SK-N-SH (cell line): ENCODE results near the gene RHOA. TPM values are rescaled to one million over a fixed set of nuclear protein-coding genes. Genes with fewer than 3 reads are reported as not detected.

Source experiments
- CTCF ChIA-PET: fragments of 300-600, 350-600 bp; formaldehyde crosslinking; extraction: SDS; loops from one replicate; lab custom pipeline; 2021; lab: Yijun Ruan, JAX
- POLR2A ChIA-PET: fragments of 350-600 bp; sonication (Branson Sonifier 250); formaldehyde crosslinking; extraction: SDS; loops from one replicate; lab custom pipeline; 2020; ENCODE audit warnings: antibody characterized with exemption, inconsistent platforms; lab: Yijun Ruan, JAX
- DNase-seq: peaks from one replicate; pipeline ENCODE4 v3.0.0; 2012
- H2AFZ ChIP-seq: fragments of 200-600 bp; sonication (generic); 2 replicates; pipeline ENCODE4 v1.8.1; 2016; ENCODE audit warnings: antibody characterized with exemption, mild to moderate bottlenecking, low read depth
- H3F3A ChIP-seq: fragments of 200-600 bp; sonication (generic); replicated peaks from 2 replicates; pipeline ENCODE3; 2016; ENCODE audit warnings: antibody characterized with exemption, mild to moderate bottlenecking; ENCODE audit not compliant: insufficient read depth
- H3K27ac ChIP-seq, 2 experiments: fragments of 200-500 bp in 1 of 2; fragments of 200-600 bp in 1 of 2; sonication (Bioruptor generic) in 1 of 2; sonication (generic), shearing (Covaris generic) in 1 of 2; 2 replicates each; pipeline versions ENCODE4 v1.5.1 to v1.6.1; 2014 to 2016; ENCODE audit warnings: low read depth in 2 of 2, inconsistent platforms in 1 of 2, low read length in 1 of 2, mild to moderate bottlenecking in 1 of 2, mixed read lengths in 1 of 2
- H3K27me3 ChIP-seq: fragments of 200-600 bp; sonication (generic), shearing (Covaris generic); 2 replicates; pipeline ENCODE4 v1.6.1; 2016; ENCODE audit warnings: mixed run types; ENCODE audit not compliant: insufficient read depth
- H3K36me3 ChIP-seq, 2 experiments: fragments of 200-500 bp in 1 of 2; fragments of 200-600 bp in 1 of 2; sonication (Bioruptor generic) in 1 of 2; sonication (generic) in 1 of 2; replicated peaks in 1 of 2; 2 replicates each; pipeline versions ENCODE3 to v1.5.1; 2014 to 2016; ENCODE audit warnings: low read length in 1 of 2, mild to moderate bottlenecking in 1 of 2; ENCODE audit not compliant: insufficient read depth in 2 of 2, control insufficient read depth in 1 of 2
- H3K4me1 ChIP-seq, 2 experiments: fragments of 200-500 bp in 1 of 2; fragments of 200-600 bp in 1 of 2; sonication (Bioruptor generic) in 1 of 2; sonication (generic), shearing (Covaris generic) in 1 of 2; 2 replicates each; pipeline versions ENCODE4 v1.5.1 to v1.6.1; 2014 to 2016; ENCODE audit warnings: low read depth in 1 of 2, low read length in 1 of 2, mixed run types in 1 of 2; ENCODE audit not compliant: insufficient read depth in 2 of 2, control insufficient read depth in 1 of 2
- H3K4me2 ChIP-seq: fragments of 200-600 bp; sonication (generic), shearing (Covaris generic); 2 replicates; pipeline ENCODE4 v1.6.1; 2017; ENCODE audit warnings: mixed run types
- H3K4me3 ChIP-seq, 2 experiments: fragments of 200-500 bp in 1 of 2; fragments of 200-600 bp in 1 of 2; sonication (Bioruptor generic) in 1 of 2; sonication (generic), shearing (Covaris generic) in 1 of 2; 2 replicates each; pipeline versions ENCODE4 v1.5.1 to v1.8.1; 2014 to 2016; ENCODE audit warnings: low read depth in 2 of 2, inconsistent platforms in 1 of 2, low read length in 1 of 2, mild to moderate bottlenecking in 1 of 2, mixed read lengths in 1 of 2, moderate library complexity in 1 of 2
- H3K79me2 ChIP-seq: fragments of 200-600 bp; sonication (generic); 2 replicates; pipeline ENCODE4 v1.8.1; 2017; ENCODE audit warnings: mild to moderate bottlenecking; ENCODE audit not compliant: insufficient read depth
- H3K9ac ChIP-seq: fragments of 200-600 bp; sonication (generic); 2 replicates; pipeline ENCODE4 v1.6.1; 2017; ENCODE audit warnings: mixed run types
- H3K9me2 ChIP-seq: fragments of 200-600 bp; sonication (generic); 2 replicates; pipeline ENCODE4 v1.6.1; 2017; ENCODE audit warnings: mixed run types
- H3K9me3 ChIP-seq: fragments of 200-600 bp; sonication (generic); 2 replicates; pipeline ENCODE4 v1.6.1; 2017; ENCODE audit warnings: mixed run types, mild to moderate bottlenecking, moderate library complexity
- H4K20me1 ChIP-seq: fragments of 200-600 bp; sonication (generic); 2 replicates; pipeline ENCODE4 v1.6.1; 2017; ENCODE audit warnings: mild to moderate bottlenecking, mixed run types; ENCODE audit not compliant: insufficient read depth
- CTCF ChIP-seq: fragments of 200-600 bp; sonication (generic); IDR thresholded peaks from 2 replicates; pipeline ENCODE4 v1.6.1; 2017; ENCODE audit warnings: antibody characterized with exemption, mild to moderate bottlenecking, moderate library complexity
- FOSL2 ChIP-seq: IDR thresholded peaks from 2 replicates; pipeline ENCODE4 v1.4.0; 2012; ENCODE audit warnings: low read depth, mild to moderate bottlenecking, moderate library complexity, borderline replicate concordance
- FOXJ3 ChIP-seq: sonication (generic); formaldehyde crosslinking; IDR thresholded peaks from 2 replicates; pipeline ENCODE4 v1.5.1; 2020; ENCODE audit warnings: mild to moderate bottlenecking, missing genetic modification reagents
- FOXM1 ChIP-seq: IDR thresholded peaks from 2 replicates; pipeline ENCODE4 v1.4.0; 2012; ENCODE audit warnings: low read depth, mild to moderate bottlenecking
- GABPA ChIP-seq: IDR thresholded peaks from 2 replicates; pipeline ENCODE4 v1.4.0; 2012; ENCODE audit warnings: low read depth, mild to moderate bottlenecking
- MAX ChIP-seq: IDR thresholded peaks from 2 replicates; pipeline ENCODE4 v1.4.0; 2012; ENCODE audit warnings: low read depth
- MXI1 ChIP-seq: IDR thresholded peaks from 2 replicates; pipeline ENCODE4 v1.6.1; 2012; ENCODE audit warnings: mild to moderate bottlenecking, low read depth, low read length, improper control_type of control experiment
- NRF1 ChIP-seq: IDR thresholded peaks from 2 replicates; pipeline ENCODE4 v1.6.1; 2012; ENCODE audit warnings: low read depth, mild to moderate bottlenecking, low read length
- PBX3 ChIP-seq: IDR thresholded peaks from 2 replicates; pipeline ENCODE4; 2012
- RAD21 ChIP-seq: IDR thresholded peaks from 2 replicates; pipeline ENCODE4 v1.6.1; 2012; ENCODE audit warnings: mild to moderate bottlenecking, low read length
- RCOR1 ChIP-seq: fragments of 150-350 bp; IDR thresholded peaks from 2 replicates; pipeline ENCODE4 v1.6.1; 2017; ENCODE audit warnings: antibody characterized with exemption, low read length
- RFX5 ChIP-seq: IDR thresholded peaks from 2 replicates; pipeline ENCODE4 v1.6.1; 2012; ENCODE audit warnings: mild to moderate bottlenecking, improper control_type of control experiment, low read length
- RXRA ChIP-seq: IDR thresholded peaks from 2 replicates; pipeline ENCODE4 v1.4.0; 2012; ENCODE audit warnings: low read depth, mild to moderate bottlenecking, borderline replicate concordance
- SMC3 ChIP-seq: IDR thresholded peaks from 2 replicates; pipeline ENCODE4 v1.6.1; 2012; ENCODE audit warnings: low read depth, low read length, improper control_type of control experiment
- TAF1 ChIP-seq: IDR thresholded peaks from 2 replicates; pipeline ENCODE4 v1.6.1; 2012; ENCODE audit warnings: low read depth, mild to moderate bottlenecking, low read length, moderate library complexity, borderline replicate concordance
- TEAD4 ChIP-seq: IDR thresholded peaks from 2 replicates; pipeline ENCODE4 v1.4.0; 2012; ENCODE audit warnings: mild to moderate bottlenecking, borderline replicate concordance; ENCODE audit not compliant: insufficient read depth
- YY1 ChIP-seq: IDR thresholded peaks from 2 replicates; pipeline ENCODE4 v1.4.0; 2012; ENCODE audit warnings: low read depth, mild to moderate bottlenecking
- ZBTB33 ChIP-seq: IDR thresholded peaks from 2 replicates; pipeline ENCODE4 v1.4.0; 2012; ENCODE audit warnings: low read depth, borderline replicate concordance
- WGBS: methylation state at CpG from one replicate; pipeline ENCODE4 v1.1.6; 2017; ENCODE audit warnings: low lambda C conversion rate; 5-methylcytosine and 5-hydroxymethylcytosine counted together
- polyA plus RNA-seq, 3 experiments: library from polyadenylated mRNA; depleted of rRNA; stranded (reverse); fragments of >200 nt; gene quantifications; 2 replicates each; pipeline ENCODE4 v1.2.3, GENCODE V29; 2012

Gene RHOA
- polyA plus RNA-seq, 1 of the 3 experiments (the other 2 are of a cell fraction) = 312 TPM

- TF ChIP-seq PBX3 (no peak), FOSL2 (no peak), ZBTB33 (no peak), FOXM1 (no peak), FOXJ3 (CRISPR knock-in tag) (no peak), YY1 (no peak)
- TF ChIP-seq, all 33 proteins: peak for 0
These were observed 69.8 kb downstream of the RHOA start (continued) for GRCh38 chr3:49341996-49342395.

- no peaks in the 10 kb centered on the region for H3K27me3 ChIP-seq
- peak within 1 kb of the TSS; percentile 67 to 69 for H3K4me3 ChIP-seq
- H3K4me1 ChIP-seq = peaks cover 5 to 11% of the 10 kb centered on the region in 2 experiments; a peak in 2 of 4 replicates
- peak within 1 kb of the TSS; percentile 87 for H2AFZ ChIP-seq
- 57% methylated on average over 7 of the region's 70 CpGs for WGBS
- peak within 1 kb of the TSS; percentile 77 to 93 for H3K27ac ChIP-seq
- H3K9ac ChIP-seq = peak within 1 kb of the TSS; percentile 95
- ChIA-PET POLR2A (interaction anchor here (0.6 to 1.9 kb wide), 18 partner anchors 17 to 333 kb away, joined by 3 to 16 read pairs (median 4); partner anchors contain the start of genes DAG1, NICN1, RHOA and TCTA), CTCF (interaction anchor here (0.6 to 2.3 kb wide), 25 partner anchors 8 to 787 kb away, joined by 3 to 22 read pairs (median 3); partner anchors contain the start of genes AMT, DAG1, GPX1 and KLHDC8B)
- peaks cover 55% of the 10 kb centered on the region for H3K79me2 ChIP-seq
- no peaks in the 10 kb centered on the region; the same call in 1 of the 2 replicates for H4K20me1 ChIP-seq
- peaks cover 12% of the 10 kb centered on the region for H3F3A ChIP-seq
- peak; percentile 93 for DNase-seq
- no peaks in the 10 kb centered on the region for H3K9me3 ChIP-seq
- H3K36me3 ChIP-seq = peaks cover 5 to 17% of the 10 kb centered on the region in 2 experiments
- H3K4me2 ChIP-seq = peak within 1 kb of the TSS; percentile 94
- no peaks in the 10 kb centered on the region for H3K9me2 ChIP-seq
- TF ChIP-seq PBX3 (no peak), TAF1 (no peak; the same call in none of the 2 replicates), CTCF (peak; percentile 30), RFX5 (peak; percentile 6; the same call in 1 of the 2 replicates), MXI1 (peak; percentile 96), RAD21 (peak; percentile 56), TEAD4 (no peak), FOXJ3 (CRISPR knock-in tag) (peak; percentile 14; the same call in 1 of the 2 replicates), SMC3 (peak; percentile 35; the same call in 1 of the 2 replicates), RXRA (no peak), GABPA (peak; percentile 77), NRF1 (peak; percentile 55), ZBTB33 (no peak), RCOR1 (no peak), MAX (peak; percentile 92)
These were observed 71.6 kb downstream of the RHOA start, which contains the start of gene USP4 for GRCh38 chr3:49339941-49340800. Gene USP4, minus strand, starts transcription at chr3:49340053. Its CDS starts 29 bp downstream, at chr3:49340024.
